H9 (cell line): ENCODE results near the gene SST. TPM values are rescaled to one million over a fixed set of nuclear protein-coding genes. Genes with fewer than 3 reads are reported as not detected.

Experiments used
- DNase-seq: peaks from one replicate; pipeline ENCODE4 v3.0.0-alpha.2; 2017
- H2AFZ ChIP-seq: one replicate; pipeline ENCODE4 v1.6.1; 2013; ENCODE audit warnings: mild to moderate bottlenecking, low read length, control low read depth, moderate library complexity
- H2AK5ac ChIP-seq: 2 replicates; pipeline ENCODE4 v1.6.1; 2013; ENCODE audit warnings: low read length, control low read depth, mixed read lengths; ENCODE audit not compliant: insufficient read length
- H2BK120ac ChIP-seq: one replicate; pipeline ENCODE4 v1.6.1; 2013; ENCODE audit warnings: low read depth, mild to moderate bottlenecking, low read length, control low read depth, inconsistent platforms; ENCODE audit not compliant: poor library complexity, severe bottlenecking
- H2BK12ac ChIP-seq: 2 replicates; pipeline ENCODE4 v1.6.1; 2013; ENCODE audit warnings: low read length, control low read depth, mixed read lengths, low read depth; ENCODE audit not compliant: insufficient read length
- H2BK15ac ChIP-seq: 2 replicates; pipeline ENCODE4 v1.6.1; 2013; ENCODE audit warnings: low read depth, low read length, control low read depth
- H2BK20ac ChIP-seq: one replicate; pipeline ENCODE4 v1.6.1; 2013; ENCODE audit warnings: low read depth, mild to moderate bottlenecking, low read length, control low read depth, inconsistent platforms; ENCODE audit not compliant: poor library complexity, severe bottlenecking
- H2BK5ac ChIP-seq: 2 replicates; pipeline ENCODE4 v1.6.1; 2013; ENCODE audit warnings: low read length, control low read depth, mixed read lengths; ENCODE audit not compliant: insufficient read length
- H3K14ac ChIP-seq: 2 replicates; pipeline ENCODE4 v1.6.1; 2013; ENCODE audit warnings: low read length, control low read depth; ENCODE audit not compliant: insufficient read depth
- H3K18ac ChIP-seq: 2 replicates; pipeline ENCODE4 v1.6.1; 2013; ENCODE audit warnings: low read depth, mild to moderate bottlenecking, mixed read lengths, low read length, control low read depth; ENCODE audit not compliant: insufficient read length
- H3K23ac ChIP-seq: 2 replicates; pipeline ENCODE4 v1.6.1; 2013; ENCODE audit warnings: low read length, control low read depth, mixed read lengths, low read depth; ENCODE audit not compliant: insufficient read length
- H3K23me2 ChIP-seq: 2 replicates; pipeline ENCODE4 v1.6.1; 2013; ENCODE audit warnings: low read depth, mild to moderate bottlenecking, mixed read lengths, low read length, control low read depth; ENCODE audit not compliant: insufficient read length, poor library complexity, severe bottlenecking
- H3K27ac ChIP-seq: 2 replicates; pipeline ENCODE4 v1.5.1; 2013; ENCODE audit warnings: low read length, control low read depth, mixed read lengths, low read depth; ENCODE audit not compliant: insufficient read length
- H3K27me3 ChIP-seq: 2 replicates; pipeline ENCODE4 v1.6.1; 2013; ENCODE audit warnings: low read length, control low read depth, inconsistent platforms; ENCODE audit not compliant: insufficient read depth
- H3K4ac ChIP-seq: 2 replicates; pipeline ENCODE4 v1.6.1; 2013; ENCODE audit warnings: low read depth, mild to moderate bottlenecking, control low read depth, inconsistent platforms, low read length, moderate library complexity
- H3K4me1 ChIP-seq: 2 replicates; pipeline ENCODE4 v1.6.1; 2013; ENCODE audit warnings: low read length, control low read depth, inconsistent platforms; ENCODE audit not compliant: insufficient read depth
- H3K4me2 ChIP-seq: 2 replicates; pipeline ENCODE4 v1.6.1; 2013; ENCODE audit warnings: low read length, control low read depth, mixed read lengths; ENCODE audit not compliant: insufficient read length, insufficient read depth
- H3K56ac ChIP-seq: 2 replicates; pipeline ENCODE4 v1.6.1; 2013; ENCODE audit warnings: low read depth, mild to moderate bottlenecking, mixed read lengths, low read length, control low read depth; ENCODE audit not compliant: insufficient read length
- H3K79me1 ChIP-seq: 2 replicates; pipeline ENCODE4 v1.6.1; 2013; ENCODE audit warnings: low read depth, mild to moderate bottlenecking, moderate library complexity, low read length, control low read depth, inconsistent platforms; ENCODE audit not compliant: insufficient read depth, poor library complexity, severe bottlenecking
- H3K79me2 ChIP-seq: 2 replicates; pipeline ENCODE4 v1.6.1; 2013; ENCODE audit warnings: low read length, control low read depth, inconsistent platforms; ENCODE audit not compliant: insufficient read depth
- H3K9ac ChIP-seq: 2 replicates; pipeline ENCODE4 v1.6.1; 2013; ENCODE audit warnings: low read length, control low read depth, mixed read lengths; ENCODE audit not compliant: insufficient read length; ENCODE audit errors: extremely low read depth
- H3K9me3 ChIP-seq: one replicate; pipeline ENCODE4 v1.6.1; 2013; ENCODE audit warnings: low read depth, low read length, inconsistent platforms; ENCODE audit not compliant: control insufficient read depth
- H3T11ph ChIP-seq: one replicate; pipeline ENCODE4 v1.6.1; 2013; ENCODE audit warnings: mild to moderate bottlenecking, low read length, control low read depth, inconsistent platforms
- H4K20me1 ChIP-seq: one replicate; pipeline ENCODE4 v1.6.1; 2013; ENCODE audit not compliant: control insufficient read depth, insufficient read length, insufficient read depth
- H4K5ac ChIP-seq: 2 replicates; pipeline ENCODE4 v1.6.1; 2013; ENCODE audit warnings: low read depth, mild to moderate bottlenecking, mixed read lengths, low read length, control low read depth; ENCODE audit not compliant: insufficient read length
- H4K8ac ChIP-seq: replicated peaks from 2 replicates; pipeline ENCODE4 v1.6.1; 2013; ENCODE audit warnings: low read length, control low read depth, mixed read lengths, low read depth; ENCODE audit not compliant: insufficient read length
- H4K91ac ChIP-seq: 2 replicates; pipeline ENCODE4 v1.6.1; 2013; ENCODE audit warnings: low read depth, mild to moderate bottlenecking, moderate library complexity, mixed read lengths, low read length, control low read depth; ENCODE audit not compliant: insufficient read length
- H3K27ac Mint-ChIP-seq, 3 experiments: 2 replicates in 2 of 3; 3 replicates in 1 of 3; pipeline ENCODE4 v1.8.0; 2020 to 2021; ENCODE audit warnings: mixed read lengths in 3 of 3, mild to moderate bottlenecking in 1 of 3, moderate library complexity in 1 of 3
- H3K27me3 Mint-ChIP-seq: 2 replicates; pipeline ENCODE4 v1.8.0; 2021; ENCODE audit warnings: low read depth, mild to moderate bottlenecking, moderate library complexity, mixed read lengths
- H3K36me3 Mint-ChIP-seq, 3 experiments: 2 replicates in 2 of 3; 3 replicates in 1 of 3; pipeline ENCODE4 v1.8.0; 2020 to 2021; ENCODE audit warnings: low read depth in 3 of 3, mixed read lengths in 3 of 3; ENCODE audit not compliant: insufficient read depth in 1 of 3
- H3K4me1 Mint-ChIP-seq, 2 experiments: 2 replicates each; pipeline ENCODE4 v1.8.0; 2020; ENCODE audit warnings: mixed read lengths in 2 of 2
- H3K4me3 Mint-ChIP-seq, 2 experiments: 2 replicates in 1 of 2; 3 replicates in 1 of 2; pipeline ENCODE4 v1.8.0; 2020 to 2021; ENCODE audit warnings: mild to moderate bottlenecking in 2 of 2, mixed read lengths in 2 of 2, moderate library complexity in 1 of 2
- H3K9me3 Mint-ChIP-seq, 2 experiments: 2 replicates in 1 of 2; 3 replicates in 1 of 2; pipeline ENCODE4 v1.8.0; 2020; ENCODE audit warnings: mild to moderate bottlenecking in 2 of 2, mixed read lengths in 2 of 2, moderate library complexity in 1 of 2
- WGBS: extraction: QIAGEN DNeasy Blood & Tissue Kit; methylation state at CpG from one replicate; pipeline ENCODE4 v1.1.7; 2013; ENCODE audit warnings: missing lambda C conversion rate, low lambda C conversion rate, mixed read lengths; ENCODE audit not compliant: insufficient read length; ENCODE audit errors: extremely low coverage; 5-methylcytosine and 5-hydroxymethylcytosine counted together
- total RNA-seq: library from RNA; stranded (reverse); gene quantifications from 2 replicates; pipeline ENCODE4 v1.2.1, GENCODE V29; 2021
- TF ChIP-seq, protein P1 (sequence below): fragments of 200-600 bp; sonication (generic); conservative IDR thresholded peaks from 3 replicates; pipeline ENCODE4 v1.8.0; 2021; ENCODE audit warnings: antibody characterized with exemption, mild to moderate bottlenecking

The SST gene
- total RNA-seq, 1 experiment from 2014 or later, result not detected

DNA sequence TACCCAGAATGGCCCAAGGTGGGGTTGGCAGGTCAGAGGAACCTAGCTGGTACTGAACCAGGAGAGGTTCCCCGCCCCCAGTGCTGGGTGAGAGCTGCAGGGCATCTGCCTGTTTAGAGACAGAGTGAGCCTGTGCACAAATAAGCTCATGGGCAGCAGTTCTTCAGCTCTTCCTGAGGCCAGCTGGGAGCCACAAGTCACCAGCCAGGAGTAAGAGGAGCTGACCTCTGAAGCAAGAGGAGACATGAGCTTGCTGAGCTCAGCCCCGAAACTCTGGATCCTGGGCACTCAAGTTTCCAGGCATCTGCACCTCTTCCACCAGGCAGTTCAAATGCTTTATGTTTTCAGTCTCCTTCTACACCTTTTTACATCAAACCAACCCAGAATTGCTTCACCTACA, 30.1 kb upstream of the SST start:
- TF ChIP-seq, protein P1, sequence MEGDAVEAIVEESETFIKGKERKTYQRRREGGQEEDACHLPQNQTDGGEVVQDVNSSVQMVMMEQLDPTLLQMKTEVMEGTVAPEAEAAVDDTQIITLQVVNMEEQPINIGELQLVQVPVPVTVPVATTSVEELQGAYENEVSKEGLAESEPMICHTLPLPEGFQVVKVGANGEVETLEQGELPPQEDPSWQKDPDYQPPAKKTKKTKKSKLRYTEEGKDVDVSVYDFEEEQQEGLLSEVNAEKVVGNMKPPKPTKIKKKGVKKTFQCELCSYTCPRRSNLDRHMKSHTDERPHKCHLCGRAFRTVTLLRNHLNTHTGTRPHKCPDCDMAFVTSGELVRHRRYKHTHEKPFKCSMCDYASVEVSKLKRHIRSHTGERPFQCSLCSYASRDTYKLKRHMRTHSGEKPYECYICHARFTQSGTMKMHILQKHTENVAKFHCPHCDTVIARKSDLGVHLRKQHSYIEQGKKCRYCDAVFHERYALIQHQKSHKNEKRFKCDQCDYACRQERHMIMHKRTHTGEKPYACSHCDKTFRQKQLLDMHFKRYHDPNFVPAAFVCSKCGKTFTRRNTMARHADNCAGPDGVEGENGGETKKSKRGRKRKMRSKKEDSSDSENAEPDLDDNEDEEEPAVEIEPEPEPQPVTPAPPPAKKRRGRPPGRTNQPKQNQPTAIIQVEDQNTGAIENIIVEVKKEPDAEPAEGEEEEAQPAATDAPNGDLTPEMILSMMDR, result no peak
- no peak overlapping the region for H4K8ac ChIP-seq
- H3K79me1 ChIP-seq, result no peaks in the 10 kb centered on the region
- no peak overlapping the region for H2BK15ac ChIP-seq
- no peak overlapping the region for H3K9ac ChIP-seq
- no peak overlapping the region for H2BK20ac ChIP-seq
- H3K9me3 Mint-ChIP-seq, result no peaks in the 10 kb centered on the region; a peak in 1 of 5 replicates
- H3T11ph ChIP-seq, result no peak overlapping the region
- H3K4me1 ChIP-seq, result no peaks in the 10 kb centered on the region
- no CpG with 5 or more reads among the region's 2 CpGs for WGBS
- no peaks in the 10 kb centered on the region for H3K36me3 Mint-ChIP-seq
- H3K23me2 ChIP-seq, result no peaks in the 10 kb centered on the region
- no peaks in the 10 kb centered on the region for H3K4me1 Mint-ChIP-seq
- H2BK120ac ChIP-seq, result no peak overlapping the region
- H3K4ac ChIP-seq, result no peak overlapping the region
- no peaks in the 10 kb centered on the region for H3K79me2 ChIP-seq
- no peaks in the 10 kb centered on the region for H3K9me3 ChIP-seq
- no peak overlapping the region for H3K14ac ChIP-seq
- no peaks in the 10 kb centered on the region for H3K27me3 ChIP-seq
- no peak overlapping the region for H4K5ac ChIP-seq
- H3K27ac ChIP-seq, result no peak overlapping the region
- no peak overlapping the region for H2BK5ac ChIP-seq
- H3K4me2 ChIP-seq, result no peak overlapping the region
- H2AFZ ChIP-seq, result no peak overlapping the region
- H4K91ac ChIP-seq, result no peak overlapping the region
- no peak overlapping the region for H3K27ac Mint-ChIP-seq
- H3K27me3 Mint-ChIP-seq, result peaks cover 11% of the 10 kb centered on the region
- no peak for DNase-seq
- H3K56ac ChIP-seq, result no peak overlapping the region
- H2BK12ac ChIP-seq, result no peak overlapping the region
- H3K18ac ChIP-seq, result no peak overlapping the region
- H3K23ac ChIP-seq, result no peak overlapping the region
- H4K20me1 ChIP-seq, result no peaks in the 10 kb centered on the region
- H2AK5ac ChIP-seq, result no peak overlapping the region
- no peak overlapping the region for H3K4me3 Mint-ChIP-seq
